HG02943 (cell line): Measurements from ENCODE around the gene AGBL2.
"Not testable (repeated sequence)": the region's sequence is repeated elsewhere in the genome, so short reads cannot be mapped to it uniquely, and the experiment has no call there.

Source experiments
- ATAC-seq: cut with Tn5 transposase; IDR thresholded peaks from one replicate; pipeline ENCODE4 v1.9.1; 2021; ENCODE audit warnings: mild to moderate bottlenecking, low read depth, moderate library complexity; ENCODE audit not compliant: unreplicated experiment

The AGBL2 gene

GRCh38 chr11:47689480-47689879, 25.7 kb downstream of the AGBL2 start:
- ATAC-seq: no peak

GRCh38 chr11:47688991-47689390, 26.2 kb downstream of the AGBL2 start:
- ATAC-seq: no peak

- no peak for ATAC-seq
Measured at GRCh38 chr11:47688111-47688510, 27.1 kb downstream of the AGBL2 start.

GRCh38 chr11:47686704-47687103, 28.5 kb downstream of the AGBL2 start:
- not testable (repeated sequence) for ATAC-seq

- ATAC-seq: no peak
Measured at GRCh38 chr11:47686151-47686550, 29.0 kb downstream of the AGBL2 start.

GRCh38 chr11:47675851-47676250, 39.3 kb downstream of the AGBL2 start:
- ATAC-seq: no peak

GRCh38 chr11:47672283-47672730, 42.9 kb downstream of the AGBL2 start:
- no peak for ATAC-seq

GRCh38 chr11:47669856-47670255, 45.3 kb downstream of the AGBL2 start:
- no peak for ATAC-seq

- no peak for ATAC-seq
Measured at GRCh38 chr11:47668665-47669064, 46.5 kb downstream of the AGBL2 start.

- no peak for ATAC-seq
Measured at GRCh38 chr11:47667555-47667954, 47.6 kb downstream of the AGBL2 start.

GRCh38 chr11:47667135-47667534, 48.0 kb downstream of the AGBL2 start:
- no peak for ATAC-seq

GRCh38 chr11:47664936-47665335, 50.2 kb downstream of the AGBL2 start:
- ATAC-seq: not testable (repeated sequence)

GRCh38 chr11:47661245-47661644, 53.9 kb downstream of the AGBL2 start:
- ATAC-seq: no peak

GRCh38 chr11:47659276-47659675, 55.9 kb downstream of the AGBL2 start:
- ATAC-seq: no peak

- ATAC-seq: no peak
Measured at GRCh38 chr11:47656260-47656885, 58.8 kb downstream of the AGBL2 start.

GRCh38 chr11:47651818-47652469, 63.2 kb downstream of the AGBL2 start:
- no peak for ATAC-seq

GRCh38 chr11:47649276-47649675, 65.9 kb downstream of the AGBL2 start:
- no peak for ATAC-seq

GRCh38 chr11:47646019-47646418, 69.2 kb downstream of the AGBL2 start:
- ATAC-seq: no peak

GRCh38 chr11:47645500-47645899, 69.7 kb downstream of the AGBL2 start:
- ATAC-seq: no peak

GRCh38 chr11:47642099-47642855, 72.9 kb downstream of the AGBL2 start, which contains the start of gene MTCH2:
Gene MTCH2 (minus strand): TSS chr11:47642559. CDS start chr11:47642465, 94 bp downstream.
- peak; percentile 88 for ATAC-seq

- peak; percentile 32 for ATAC-seq
Measured at GRCh38 chr11:47641600-47642098, 73.5 kb downstream of the AGBL2 start.
